Astrocyte of the spinal cord (primary cell): ENCODE measurements around the gene PIK3R2.

Experiments used
- DNase-seq: peaks from one replicate; pipeline ENCODE4 v3.0.0; 2011; ENCODE audit warnings: low read depth, low spot score
- H3K4me3 ChIP-seq: 2 replicates; pipeline ENCODE4 v1.5.1; 2011; ENCODE audit warnings: low read depth, mild to moderate bottlenecking, low read length, moderate library complexity
- in situ Hi-C: cut with HindIII; loops from 2 replicates; pipeline ENCODE4 v1.10.0; 2017; ENCODE audit warnings: low sequenced_read_pairs
- TF ChIP-seq, protein P1 (sequence below): IDR thresholded peaks from 2 replicates; pipeline ENCODE4 v1.5.1; 2012; ENCODE audit warnings: low read depth, mild to moderate bottlenecking, low read length, inconsistent platforms

The PIK3R2 gene

DNA sequence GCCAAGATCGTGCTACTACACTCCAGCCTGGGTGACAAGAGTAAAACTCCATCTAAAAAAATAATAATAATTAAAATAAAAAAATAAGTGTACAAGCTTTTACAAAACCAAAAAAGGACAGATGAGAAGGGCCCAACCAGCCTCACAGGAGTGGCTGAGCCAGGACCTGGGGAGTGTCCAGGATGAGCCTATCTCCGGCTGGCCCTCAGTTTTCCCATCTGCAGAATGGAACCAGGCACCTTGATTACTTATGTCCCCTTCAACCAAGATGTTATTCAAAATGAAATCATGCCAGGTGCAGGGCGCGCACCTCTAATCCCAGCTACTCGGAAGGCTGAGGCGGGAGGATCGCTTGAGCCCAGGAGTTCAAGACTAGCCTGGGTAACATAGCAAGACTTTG lies 11.1 kb downstream of the PIK3R2 start:
- H3K4me3 ChIP-seq, result no peak overlapping the region
- in situ Hi-C loops, result no loop called here
- TF ChIP-seq, protein P1, sequence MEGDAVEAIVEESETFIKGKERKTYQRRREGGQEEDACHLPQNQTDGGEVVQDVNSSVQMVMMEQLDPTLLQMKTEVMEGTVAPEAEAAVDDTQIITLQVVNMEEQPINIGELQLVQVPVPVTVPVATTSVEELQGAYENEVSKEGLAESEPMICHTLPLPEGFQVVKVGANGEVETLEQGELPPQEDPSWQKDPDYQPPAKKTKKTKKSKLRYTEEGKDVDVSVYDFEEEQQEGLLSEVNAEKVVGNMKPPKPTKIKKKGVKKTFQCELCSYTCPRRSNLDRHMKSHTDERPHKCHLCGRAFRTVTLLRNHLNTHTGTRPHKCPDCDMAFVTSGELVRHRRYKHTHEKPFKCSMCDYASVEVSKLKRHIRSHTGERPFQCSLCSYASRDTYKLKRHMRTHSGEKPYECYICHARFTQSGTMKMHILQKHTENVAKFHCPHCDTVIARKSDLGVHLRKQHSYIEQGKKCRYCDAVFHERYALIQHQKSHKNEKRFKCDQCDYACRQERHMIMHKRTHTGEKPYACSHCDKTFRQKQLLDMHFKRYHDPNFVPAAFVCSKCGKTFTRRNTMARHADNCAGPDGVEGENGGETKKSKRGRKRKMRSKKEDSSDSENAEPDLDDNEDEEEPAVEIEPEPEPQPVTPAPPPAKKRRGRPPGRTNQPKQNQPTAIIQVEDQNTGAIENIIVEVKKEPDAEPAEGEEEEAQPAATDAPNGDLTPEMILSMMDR, result no peak

DNA sequence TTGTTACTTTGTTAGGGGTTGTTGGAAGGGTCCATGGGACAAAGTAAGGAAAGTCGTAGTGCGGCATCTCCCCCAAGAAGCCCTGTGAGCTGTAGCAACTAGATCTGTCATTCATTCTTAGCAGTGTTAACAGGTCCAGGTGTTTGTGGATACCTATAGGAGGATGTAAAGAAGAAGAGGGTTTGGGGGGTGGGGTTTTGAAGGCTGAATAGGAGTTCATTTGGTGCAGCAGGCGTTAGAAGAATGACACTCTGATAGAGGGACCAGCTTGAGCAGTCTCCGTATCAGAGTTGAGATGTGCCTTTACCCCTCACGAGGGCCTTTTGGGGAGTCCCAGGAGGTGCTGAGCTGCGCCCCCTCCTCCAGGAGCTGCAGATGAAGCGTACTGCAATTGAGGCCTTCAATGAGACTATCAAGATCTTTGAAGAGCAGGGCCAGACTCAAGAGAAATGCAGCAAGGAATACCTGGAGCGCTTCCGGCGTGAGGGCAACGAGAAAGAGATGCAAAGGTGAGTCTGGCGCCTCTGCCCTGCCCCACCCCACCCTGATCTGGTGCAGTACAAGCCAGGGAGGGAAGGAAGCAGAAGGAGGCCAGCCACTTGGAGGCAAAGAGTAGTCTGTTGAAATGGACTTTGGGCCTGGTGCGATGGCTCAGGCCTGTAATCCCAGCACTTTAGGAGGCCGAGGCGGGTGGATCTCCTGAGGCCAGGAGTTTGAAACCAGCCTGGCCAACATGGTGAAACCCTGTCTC lies 13.0 kb downstream of the PIK3R2 start:
- no peak for DNase-seq
- TF ChIP-seq, protein P1, result no peak
- H3K4me3 ChIP-seq, result no peak overlapping the region
- in situ Hi-C loops, result no loop called here

More for the DNA sequence above, 11.1 kb downstream of the PIK3R2 start:
- DNase-seq, result no peak

DNA sequence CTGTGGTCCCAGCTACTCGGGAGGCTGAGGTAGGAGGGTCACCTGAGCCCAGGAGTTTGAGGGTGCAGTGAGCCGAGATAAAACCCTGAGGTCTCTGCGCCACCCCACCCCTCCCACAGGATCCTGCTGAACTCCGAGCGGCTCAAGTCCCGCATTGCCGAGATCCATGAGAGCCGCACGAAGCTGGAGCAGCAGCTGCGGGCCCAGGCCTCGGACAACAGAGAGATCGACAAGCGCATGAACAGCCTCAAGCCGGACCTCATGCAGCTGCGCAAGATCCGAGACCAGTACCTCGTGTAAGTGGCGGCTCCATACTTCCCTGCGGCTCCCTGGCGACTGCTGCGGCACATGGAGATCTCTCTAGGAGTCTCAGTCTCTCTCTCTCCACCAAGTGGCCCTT lies 14.0 kb downstream of the PIK3R2 start:
- in situ Hi-C loops, result no loop called here
- no peak overlapping the region for H3K4me3 ChIP-seq
- TF ChIP-seq, protein P1, result no peak
- DNase-seq, result no peak

DNA sequence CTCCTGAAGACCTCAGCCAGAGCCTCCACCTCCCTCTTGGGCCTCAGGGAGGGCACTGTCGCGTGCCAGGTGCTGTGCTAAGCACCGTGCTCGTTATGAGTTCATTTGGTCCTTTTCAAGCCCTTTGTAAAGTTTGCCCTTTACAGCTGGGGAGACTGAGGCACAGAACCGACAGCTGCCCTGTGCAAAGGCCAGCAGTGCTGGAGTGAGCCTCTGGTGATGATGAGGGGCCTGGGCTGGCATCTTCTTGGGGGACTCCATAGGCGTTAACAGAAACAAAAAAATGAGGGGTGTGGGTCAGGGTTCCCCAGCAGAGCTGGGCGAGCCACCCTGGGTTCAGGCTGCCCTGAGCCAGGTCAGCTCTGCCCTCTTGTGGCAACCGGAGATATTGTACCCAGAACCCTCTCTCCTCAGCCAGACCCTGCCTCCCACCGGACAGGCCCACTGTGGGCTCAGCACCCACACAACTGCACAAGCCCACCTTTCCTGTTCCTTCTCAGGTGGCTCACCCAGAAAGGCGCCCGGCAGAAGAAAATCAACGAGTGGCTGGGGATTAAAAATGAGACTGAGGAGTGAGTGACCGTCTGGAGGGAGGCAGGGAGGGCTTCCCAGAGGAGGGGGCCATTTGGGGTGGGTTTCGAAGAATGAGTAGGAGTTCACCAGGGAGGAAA lies 15.1 kb downstream of the PIK3R2 start:
- H3K4me3 ChIP-seq, result no peak overlapping the region
- in situ Hi-C loops, result no loop called here
- no peak for DNase-seq
- TF ChIP-seq, protein P1, result peak; percentile 74

DNA sequence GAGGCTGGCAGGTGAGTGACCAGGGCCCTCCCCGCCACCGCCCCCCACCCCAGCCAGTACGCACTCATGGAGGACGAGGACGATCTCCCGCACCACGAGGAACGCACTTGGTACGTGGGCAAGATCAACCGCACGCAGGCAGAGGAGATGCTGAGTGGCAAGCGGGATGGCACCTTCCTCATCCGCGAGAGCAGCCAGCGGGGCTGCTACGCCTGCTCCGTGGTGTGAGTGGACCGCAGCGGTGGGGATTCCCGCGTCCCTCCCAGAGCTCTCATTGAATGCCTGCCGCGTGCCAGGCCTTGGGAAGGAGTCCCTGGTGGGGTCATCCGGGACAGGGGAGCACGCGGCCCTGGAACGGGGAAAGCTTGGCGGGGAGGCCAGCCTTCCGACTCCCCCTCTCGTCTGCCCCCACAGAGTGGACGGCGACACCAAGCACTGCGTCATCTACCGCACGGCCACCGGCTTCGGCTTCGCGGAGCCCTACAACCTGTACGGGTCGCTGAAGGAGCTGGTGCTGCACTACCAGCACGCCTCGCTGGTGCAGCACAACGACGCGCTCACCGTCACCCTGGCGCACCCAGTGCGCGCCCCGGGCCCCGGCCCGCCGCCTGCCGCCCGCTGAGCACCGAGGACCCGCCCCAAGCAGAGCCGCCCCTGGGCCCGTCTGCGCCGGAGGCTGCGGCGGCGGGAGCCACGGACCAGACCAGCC lies 15.9 kb downstream of the PIK3R2 start:
- in situ Hi-C loops, result no loop called here
- H3K4me3 ChIP-seq, result no peak overlapping the region

DNA sequence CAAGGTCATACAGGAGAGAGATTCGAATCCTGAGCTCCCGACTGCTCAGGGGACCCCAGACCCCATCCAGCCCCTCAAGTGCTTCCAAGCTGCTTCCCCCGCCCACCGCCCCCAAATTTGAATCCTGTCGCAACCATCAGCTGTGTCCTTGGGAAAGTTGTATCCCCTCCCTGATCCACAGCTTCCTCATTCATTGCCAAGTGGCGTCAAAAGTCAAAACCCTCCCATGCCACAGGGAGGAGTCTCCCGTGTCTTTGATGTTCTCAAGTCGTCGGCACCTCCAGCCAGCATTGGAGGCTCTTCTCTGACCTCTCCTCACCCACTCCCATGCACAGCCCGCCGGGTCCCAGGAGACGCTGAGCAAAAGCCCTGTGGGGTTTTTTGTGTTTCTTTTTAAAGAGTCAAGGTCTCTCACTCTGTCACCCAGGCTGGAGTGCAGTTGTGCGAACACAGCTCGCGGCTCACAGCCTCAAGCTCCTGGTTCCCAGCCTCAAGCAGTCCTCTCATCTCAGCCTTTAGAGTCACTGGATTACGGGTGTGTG lies 17.8 kb downstream of the PIK3R2 start:
- TF ChIP-seq, protein P1, result no peak
- no peak overlapping the region for H3K4me3 ChIP-seq
- DNase-seq, result no peak
- in situ Hi-C loops, result no loop called here

More for the DNA sequence above, 15.9 kb downstream of the PIK3R2 start:
- TF ChIP-seq, protein P1, result no peak
- DNase-seq, result no peak
